GM12878 (cell line): Measurements from ENCODE around the gene FGFRL1. TPM values are rescaled to one million over a fixed set of nuclear protein-coding genes. Genes with fewer than 3 reads are reported as not detected.
A peak's percentile ranks its signal among the peaks of the same experiment; 100 is the strongest.

Source experiments
- BMI1 ChIP-seq: fragments of 450-650 bp; IDR thresholded peaks from 2 replicates; pipeline ENCODE4 v1.6.1; 2016; ENCODE audit warnings: mild to moderate bottlenecking, moderate library complexity, borderline replicate concordance
- JUND ChIP-seq: IDR thresholded peaks from 2 replicates; pipeline ENCODE4 v1.6.1; 2012; ENCODE audit warnings: low read depth, mild to moderate bottlenecking, low read length, improper control_type of control experiment, moderate library complexity
- NR2C1 ChIP-seq: fragments of 450-650 bp; IDR thresholded peaks from 2 replicates; pipeline ENCODE4 v1.6.1; 2017; ENCODE audit warnings: antibody characterized with exemption, mild to moderate bottlenecking, moderate library complexity
- PAX5 ChIP-seq: IDR thresholded peaks from 2 replicates; pipeline ENCODE4 v1.6.1; 2011; ENCODE audit warnings: low read depth, low read length, borderline replicate concordance
- SPI1 ChIP-seq: IDR thresholded peaks from 2 replicates; pipeline ENCODE4 v1.6.1; 2011; ENCODE audit warnings: low read depth, mild to moderate bottlenecking, low read length, moderate library complexity, borderline replicate concordance; ENCODE audit not compliant: insufficient read depth
- YBX1 ChIP-seq: fragments of 450-650 bp; IDR thresholded peaks from 2 replicates; pipeline ENCODE4 v1.6.1; 2016; ENCODE audit warnings: antibody characterized with exemption
- ZNF384 ChIP-seq: IDR thresholded peaks from 2 replicates; pipeline ENCODE4 v1.6.1; 2012; ENCODE audit warnings: low read depth, mild to moderate bottlenecking, low read length, improper control_type of control experiment, borderline replicate concordance
- ZZZ3 ChIP-seq: IDR thresholded peaks from 2 replicates; pipeline ENCODE4 v1.6.1; 2011; ENCODE audit warnings: low read depth; ENCODE audit not compliant: control insufficient read depth, insufficient read length
- polyA plus RNA-seq, 11 experiments: library from polyadenylated mRNA; depleted of rRNA in 4 of 11; unstranded in 6 of 11; stranded (reverse) in 5 of 11; fragments of >200 nt; fragmentation: Nextera tagmentation in 4 of 11; fragmentation: Illumina TruSeq in 1 of 11; extraction: Ambion mirVana in 4 of 11; extraction: Trizol in 1 of 11; gene quantifications; 1 replicate in 1 of 11; 2 replicates in 10 of 11; pipeline versions ENCODE4 v1.2.1 to v1.2.3, GENCODE V29; 2011 to 2016; ENCODE audit warnings: inconsistent platforms in 2 of 11, missing spikeins in 2 of 11, low read depth in 1 of 11
- total RNA-seq, 4 experiments: library from RNA; depleted of rRNA in 3 of 4; stranded (reverse); fragments of >200 nt in 3 of 4; fragmentation: Illumina TruSeq in 1 of 4; extraction: Trizol in 1 of 4; gene quantifications; 2 replicates each; pipeline versions ENCODE4 v1.2.1 to v1.2.3, GENCODE V29; 2013 to 2021
- TF ChIP-seq, protein P1 (sequence below): fragments of 450-650 bp; IDR thresholded peaks from 2 replicates; pipeline ENCODE4 v1.6.1; 2016; ENCODE audit warnings: mild to moderate bottlenecking, moderate library complexity, borderline replicate concordance
- TF ChIP-seq, protein P2 (sequence below): fragments of 450-650 bp; IDR thresholded peaks from 2 replicates; pipeline ENCODE4 v1.6.1; 2017; ENCODE audit warnings: mild to moderate bottlenecking, low read depth, inconsistent platforms; ENCODE audit not compliant: poor library complexity, severe bottlenecking
- TF ChIP-seq, protein P3 (sequence below), 3 experiments: IDR thresholded peaks in 2 of 3; conservative IDR thresholded peaks in 1 of 3; 2 replicates each; pipeline ENCODE4 v1.5.1; 2011; ENCODE audit warnings: low read depth in 3 of 3, low read length in 3 of 3, mild to moderate bottlenecking in 3 of 3, control low read depth in 2 of 3, moderate library complexity in 2 of 3, inconsistent platforms in 1 of 3, mixed read lengths in 1 of 3; ENCODE audit not compliant: control insufficient read depth in 2 of 3, insufficient read depth in 1 of 3; ENCODE audit errors: extremely low read depth in 1 of 3
- TF ChIP-seq, protein P4 (sequence below): IDR thresholded peaks from 2 replicates; pipeline ENCODE4 v1.6.1; 2012; ENCODE audit warnings: mild to moderate bottlenecking, low read depth, low read length
- TF ChIP-seq, protein P5 (sequence below): IDR thresholded peaks from 2 replicates; pipeline ENCODE4 v1.6.1; 2011; ENCODE audit warnings: borderline replicate concordance, low read depth, mild to moderate bottlenecking, moderate library complexity, low read length; ENCODE audit not compliant: insufficient read depth, poor library complexity, severe bottlenecking

FGFRL1 gene
- total and polyA plus RNA-seq, 10 of the 15 experiments (the other 5 are each of a cell fraction or from before 2014, with no cell fraction given), result 0.02 to 1.5 (median 0.29) TPM; not detected in 2

DNA sequence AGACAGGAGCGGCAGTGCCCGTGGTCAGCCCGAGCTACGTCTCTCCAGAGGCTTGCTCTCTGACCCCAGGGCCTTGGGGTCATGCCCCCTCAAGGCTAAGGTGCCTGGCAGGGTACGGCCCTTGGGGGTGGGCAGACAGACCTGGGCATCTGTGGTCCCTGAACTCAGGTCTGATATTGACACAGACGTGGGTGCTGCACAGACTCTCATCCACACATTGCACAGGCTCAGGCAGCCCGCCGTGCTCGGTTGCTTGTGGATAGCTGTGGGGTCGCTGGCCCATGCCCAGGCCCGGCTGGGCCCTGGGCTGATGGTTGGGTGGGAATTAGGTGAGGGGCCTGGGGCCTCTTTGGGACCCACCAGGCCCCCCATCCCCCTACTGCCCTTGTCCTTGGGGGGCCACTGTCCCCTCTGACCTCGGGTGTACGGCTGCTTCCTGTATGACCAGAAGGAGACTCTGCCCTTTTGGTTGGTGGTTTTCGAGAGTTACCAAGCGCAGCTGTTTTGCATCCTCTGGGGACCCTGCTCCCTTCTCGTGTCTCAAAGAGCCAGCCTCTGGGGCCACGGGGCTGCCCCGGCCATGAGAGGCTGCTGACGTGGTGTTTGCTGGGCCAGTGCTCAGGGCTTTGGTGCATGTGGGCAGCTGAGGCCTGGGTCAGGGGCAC lies 10.1 kb downstream of the FGFRL1 start (continued):
- TF ChIP-seq, protein P1, sequence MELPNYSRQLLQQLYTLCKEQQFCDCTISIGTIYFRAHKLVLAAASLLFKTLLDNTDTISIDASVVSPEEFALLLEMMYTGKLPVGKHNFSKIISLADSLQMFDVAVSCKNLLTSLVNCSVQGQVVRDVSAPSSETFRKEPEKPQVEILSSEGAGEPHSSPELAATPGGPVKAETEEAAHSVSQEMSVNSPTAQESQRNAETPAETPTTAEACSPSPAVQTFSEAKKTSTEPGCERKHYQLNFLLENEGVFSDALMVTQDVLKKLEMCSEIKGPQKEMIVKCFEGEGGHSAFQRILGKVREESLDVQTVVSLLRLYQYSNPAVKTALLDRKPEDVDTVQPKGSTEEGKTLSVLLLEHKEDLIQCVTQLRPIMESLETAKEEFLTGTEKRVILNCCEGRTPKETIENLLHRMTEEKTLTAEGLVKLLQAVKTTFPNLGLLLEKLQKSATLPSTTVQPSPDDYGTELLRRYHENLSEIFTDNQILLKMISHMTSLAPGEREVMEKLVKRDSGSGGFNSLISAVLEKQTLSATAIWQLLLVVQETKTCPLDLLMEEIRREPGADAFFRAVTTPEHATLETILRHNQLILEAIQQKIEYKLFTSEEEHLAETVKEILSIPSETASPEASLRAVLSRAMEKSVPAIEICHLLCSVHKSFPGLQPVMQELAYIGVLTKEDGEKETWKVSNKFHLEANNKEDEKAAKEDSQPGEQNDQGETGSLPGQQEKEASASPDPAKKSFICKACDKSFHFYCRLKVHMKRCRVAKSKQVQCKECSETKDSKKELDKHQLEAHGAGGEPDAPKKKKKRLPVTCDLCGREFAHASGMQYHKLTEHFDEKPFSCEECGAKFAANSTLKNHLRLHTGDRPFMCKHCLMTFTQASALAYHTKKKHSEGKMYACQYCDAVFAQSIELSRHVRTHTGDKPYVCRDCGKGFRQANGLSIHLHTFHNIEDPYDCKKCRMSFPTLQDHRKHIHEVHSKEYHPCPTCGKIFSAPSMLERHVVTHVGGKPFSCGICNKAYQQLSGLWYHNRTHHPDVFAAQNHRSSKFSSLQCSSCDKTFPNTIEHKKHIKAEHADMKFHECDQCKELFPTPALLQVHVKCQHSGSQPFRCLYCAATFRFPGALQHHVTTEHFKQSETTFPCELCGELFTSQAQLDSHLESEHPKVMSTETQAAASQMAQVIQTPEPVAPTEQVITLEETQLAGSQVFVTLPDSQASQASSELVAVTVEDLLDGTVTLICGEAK, result no peak
- TF ChIP-seq, protein P2, sequence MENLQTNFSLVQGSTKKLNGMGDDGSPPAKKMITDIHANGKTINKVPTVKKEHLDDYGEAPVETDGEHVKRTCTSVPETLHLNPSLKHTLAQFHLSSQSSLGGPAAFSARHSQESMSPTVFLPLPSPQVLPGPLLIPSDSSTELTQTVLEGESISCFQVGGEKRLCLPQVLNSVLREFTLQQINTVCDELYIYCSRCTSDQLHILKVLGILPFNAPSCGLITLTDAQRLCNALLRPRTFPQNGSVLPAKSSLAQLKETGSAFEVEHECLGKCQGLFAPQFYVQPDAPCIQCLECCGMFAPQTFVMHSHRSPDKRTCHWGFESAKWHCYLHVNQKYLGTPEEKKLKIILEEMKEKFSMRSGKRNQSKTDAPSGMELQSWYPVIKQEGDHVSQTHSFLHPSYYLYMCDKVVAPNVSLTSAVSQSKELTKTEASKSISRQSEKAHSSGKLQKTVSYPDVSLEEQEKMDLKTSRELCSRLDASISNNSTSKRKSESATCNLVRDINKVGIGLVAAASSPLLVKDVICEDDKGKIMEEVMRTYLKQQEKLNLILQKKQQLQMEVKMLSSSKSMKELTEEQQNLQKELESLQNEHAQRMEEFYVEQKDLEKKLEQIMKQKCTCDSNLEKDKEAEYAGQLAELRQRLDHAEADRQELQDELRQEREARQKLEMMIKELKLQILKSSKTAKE, result no peak
- TF ChIP-seq, protein P3, sequence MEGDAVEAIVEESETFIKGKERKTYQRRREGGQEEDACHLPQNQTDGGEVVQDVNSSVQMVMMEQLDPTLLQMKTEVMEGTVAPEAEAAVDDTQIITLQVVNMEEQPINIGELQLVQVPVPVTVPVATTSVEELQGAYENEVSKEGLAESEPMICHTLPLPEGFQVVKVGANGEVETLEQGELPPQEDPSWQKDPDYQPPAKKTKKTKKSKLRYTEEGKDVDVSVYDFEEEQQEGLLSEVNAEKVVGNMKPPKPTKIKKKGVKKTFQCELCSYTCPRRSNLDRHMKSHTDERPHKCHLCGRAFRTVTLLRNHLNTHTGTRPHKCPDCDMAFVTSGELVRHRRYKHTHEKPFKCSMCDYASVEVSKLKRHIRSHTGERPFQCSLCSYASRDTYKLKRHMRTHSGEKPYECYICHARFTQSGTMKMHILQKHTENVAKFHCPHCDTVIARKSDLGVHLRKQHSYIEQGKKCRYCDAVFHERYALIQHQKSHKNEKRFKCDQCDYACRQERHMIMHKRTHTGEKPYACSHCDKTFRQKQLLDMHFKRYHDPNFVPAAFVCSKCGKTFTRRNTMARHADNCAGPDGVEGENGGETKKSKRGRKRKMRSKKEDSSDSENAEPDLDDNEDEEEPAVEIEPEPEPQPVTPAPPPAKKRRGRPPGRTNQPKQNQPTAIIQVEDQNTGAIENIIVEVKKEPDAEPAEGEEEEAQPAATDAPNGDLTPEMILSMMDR (IDR thresholded peaks at IDR 0.05 in 2 of 3, conservative IDR thresholded peaks at IDR 0.05 in 1 of 3; ENCODE audit: control insufficient read depth in 2 of 3, extremely low read depth in 1 of 3, insufficient read depth in 1 of 3, low read depth in 3 of 3, low read length in 3 of 3), result no peak
- TF ChIP-seq, protein P4, sequence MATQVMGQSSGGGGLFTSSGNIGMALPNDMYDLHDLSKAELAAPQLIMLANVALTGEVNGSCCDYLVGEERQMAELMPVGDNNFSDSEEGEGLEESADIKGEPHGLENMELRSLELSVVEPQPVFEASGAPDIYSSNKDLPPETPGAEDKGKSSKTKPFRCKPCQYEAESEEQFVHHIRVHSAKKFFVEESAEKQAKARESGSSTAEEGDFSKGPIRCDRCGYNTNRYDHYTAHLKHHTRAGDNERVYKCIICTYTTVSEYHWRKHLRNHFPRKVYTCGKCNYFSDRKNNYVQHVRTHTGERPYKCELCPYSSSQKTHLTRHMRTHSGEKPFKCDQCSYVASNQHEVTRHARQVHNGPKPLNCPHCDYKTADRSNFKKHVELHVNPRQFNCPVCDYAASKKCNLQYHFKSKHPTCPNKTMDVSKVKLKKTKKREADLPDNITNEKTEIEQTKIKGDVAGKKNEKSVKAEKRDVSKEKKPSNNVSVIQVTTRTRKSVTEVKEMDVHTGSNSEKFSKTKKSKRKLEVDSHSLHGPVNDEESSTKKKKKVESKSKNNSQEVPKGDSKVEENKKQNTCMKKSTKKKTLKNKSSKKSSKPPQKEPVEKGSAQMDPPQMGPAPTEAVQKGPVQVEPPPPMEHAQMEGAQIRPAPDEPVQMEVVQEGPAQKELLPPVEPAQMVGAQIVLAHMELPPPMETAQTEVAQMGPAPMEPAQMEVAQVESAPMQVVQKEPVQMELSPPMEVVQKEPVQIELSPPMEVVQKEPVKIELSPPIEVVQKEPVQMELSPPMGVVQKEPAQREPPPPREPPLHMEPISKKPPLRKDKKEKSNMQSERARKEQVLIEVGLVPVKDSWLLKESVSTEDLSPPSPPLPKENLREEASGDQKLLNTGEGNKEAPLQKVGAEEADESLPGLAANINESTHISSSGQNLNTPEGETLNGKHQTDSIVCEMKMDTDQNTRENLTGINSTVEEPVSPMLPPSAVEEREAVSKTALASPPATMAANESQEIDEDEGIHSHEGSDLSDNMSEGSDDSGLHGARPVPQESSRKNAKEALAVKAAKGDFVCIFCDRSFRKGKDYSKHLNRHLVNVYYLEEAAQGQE, result no peak
- TF ChIP-seq JUND (no peak), ZNF384 (no peak), BMI1 (no peak), SPI1 (no peak), NR2C1 (peak; percentile 78; the same call in 1 of the 2 replicates), PAX5 (peak; percentile 16; the same call in 1 of the 2 replicates), YBX1 (no peak), ZZZ3 (no peak)
- TF ChIP-seq, protein P5, sequence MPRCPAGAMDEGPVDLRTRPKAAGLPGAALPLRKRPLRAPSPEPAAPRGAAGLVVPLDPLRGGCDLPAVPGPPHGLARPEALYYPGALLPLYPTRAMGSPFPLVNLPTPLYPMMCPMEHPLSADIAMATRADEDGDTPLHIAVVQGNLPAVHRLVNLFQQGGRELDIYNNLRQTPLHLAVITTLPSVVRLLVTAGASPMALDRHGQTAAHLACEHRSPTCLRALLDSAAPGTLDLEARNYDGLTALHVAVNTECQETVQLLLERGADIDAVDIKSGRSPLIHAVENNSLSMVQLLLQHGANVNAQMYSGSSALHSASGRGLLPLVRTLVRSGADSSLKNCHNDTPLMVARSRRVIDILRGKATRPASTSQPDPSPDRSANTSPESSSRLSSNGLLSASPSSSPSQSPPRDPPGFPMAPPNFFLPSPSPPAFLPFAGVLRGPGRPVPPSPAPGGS, result no peak
